BJ (cell line): ENCODE measurements around the gene SEPTIN8. TPM values are rescaled to one million over a fixed set of nuclear protein-coding genes. Genes with fewer than 3 reads are reported as not detected.
A peak's percentile ranks its signal among the peaks of the same experiment; 100 is the strongest.

Source experiments
- CTCF ChIA-PET: fragments of 350-600 bp; formaldehyde crosslinking; extraction: SDS; loops from one replicate; lab custom pipeline; 2021; ENCODE audit warnings: antibody characterized with exemption, inconsistent platforms; lab: Yijun Ruan, JAX
- POLR2A ChIA-PET: fragments of 300-600 bp; sonication (Branson Sonifier 250); formaldehyde crosslinking; extraction: SDS; loops from one replicate; lab custom pipeline; 2021; ENCODE audit warnings: antibody characterized with exemption; lab: Charles Lee
- DNase-seq: peaks from one replicate; pipeline ENCODE4 v3.0.0-alpha.2; 2011; ENCODE audit warnings: low read depth
- H3K27me3 ChIP-seq: 2 replicates; pipeline ENCODE4 v1.6.0; 2011; ENCODE audit warnings: low read length; ENCODE audit not compliant: control insufficient read depth, insufficient read depth
- H3K36me3 ChIP-seq: 2 replicates; pipeline ENCODE4 v1.5.1; 2011; ENCODE audit warnings: low read length; ENCODE audit not compliant: control insufficient read depth, insufficient read depth
- H3K4me3 ChIP-seq: 2 replicates; pipeline ENCODE4 v1.5.1; 2011; ENCODE audit warnings: low read depth, mild to moderate bottlenecking, control low read depth, low read length
- CTCF ChIP-seq: IDR thresholded peaks from 2 replicates; pipeline ENCODE4 v1.5.1; 2011; ENCODE audit warnings: low read depth, mild to moderate bottlenecking, control low read depth, inconsistent platforms, low read length, moderate library complexity; ENCODE audit not compliant: insufficient read depth
- polyA plus RNA-seq: library from polyadenylated mRNA; depleted of rRNA; stranded (reverse); fragments of >200 nt; gene quantifications from 2 replicates; pipeline ENCODE4 v1.2.3, GENCODE V29; 2011

Gene SEPTIN8
- polyA plus RNA-seq, 1 experiment: 67.8 TPM

GRCh38 chr5:132778129-132778528 lies 1.1 kb upstream of the SEPTIN8 start:
- Histone ChIP-seq H3K36me3 (no peaks in the 10 kb centered on the region), H3K27me3 (no peaks in the 10 kb centered on the region), H3K4me3 (peak overlapping the region; percentile 74; the same call in 1 of the 2 replicates)
- POLR2A ChIA-PET: no interaction called here
- CTCF ChIA-PET: interaction anchor here (0.6 to 1.0 kb wide), 4 partner anchors 21 to 117 kb away, joined by 3 to 4 read pairs (median 4); no protein-coding TSS in a partner anchor
- DNase-seq: no peak
- TF ChIP-seq CTCF: no peak

GRCh38 chr5:132776938-132777208 lies 166 bp downstream of the SEPTIN8 start:
- CTCF ChIA-PET: interaction anchor here (1.7 to 2.0 kb wide), 2 partner anchors 22 to 43 kb away, joined by 5 to 6 read pairs; no protein-coding TSS in a partner anchor
- TF ChIP-seq CTCF: no peak
- DNase-seq: no peak
- no peaks in the 10 kb centered on the region for H3K27me3 ChIP-seq
- POLR2A ChIA-PET: interaction anchor here (1.0 kb wide), 1 partner anchor 10 kb away, joined by 5 read pairs; no protein-coding TSS in a partner anchor
- H3K36me3 ChIP-seq: no peaks in the 10 kb centered on the region
- peak overlapping the region; percentile 74 for H3K4me3 ChIP-seq

- Histone ChIP-seq H3K36me3 (no peaks in the 10 kb centered on the region), H3K4me3 (peak overlapping the region; percentile 74), H3K27me3 (no peaks in the 10 kb centered on the region)
- POLR2A ChIA-PET: interaction anchor here (1.0 kb wide), 1 partner anchor 9 kb away, joined by 5 read pairs; no protein-coding TSS in a partner anchor
- CTCF ChIA-PET: interaction anchor here (0.6 to 2.0 kb wide), 4 partner anchors 13 to 554 kb away, joined by 3 to 6 read pairs (median 4); no protein-coding TSS in a partner anchor
- TF ChIP-seq CTCF: peak; percentile 8; the same call in 1 of the 2 replicates
- no peak for DNase-seq
Measured at GRCh38 chr5:132776131-132776937, 705 bp downstream of the SEPTIN8 start.

- Histone ChIP-seq H3K27me3 (no peaks in the 10 kb centered on the region), H3K4me3 (peak overlapping the region; percentile 74; the same call in 1 of the 2 replicates), H3K36me3 (no peaks in the 10 kb centered on the region)
- TF ChIP-seq CTCF: no peak
- ChIA-PET CTCF (interaction anchor here (0.6 to 2.0 kb wide), 4 partner anchors 14 to 554 kb away, joined by 3 to 6 read pairs (median 4); no protein-coding TSS in a partner anchor), POLR2A (no interaction called here)
- no peak for DNase-seq
Measured at GRCh38 chr5:132775476-132775961, 1.5 kb downstream of the SEPTIN8 start.

GRCh38 chr5:132774896-132775295 lies 2.1 kb downstream of the SEPTIN8 start:
- no peak for TF ChIP-seq CTCF
- DNase-seq: no peak
- no peaks in the 10 kb centered on the region for H3K27me3 ChIP-seq
- POLR2A ChIA-PET: no interaction called here
- H3K4me3 ChIP-seq: no peak overlapping the region
- no peaks in the 10 kb centered on the region for H3K36me3 ChIP-seq
- CTCF ChIA-PET: interaction anchor here (1.7 kb wide), 1 partner anchor 20 kb away, joined by 6 read pairs; no protein-coding TSS in a partner anchor
